Measurements from ENCODE around the gene WAS. TPM values are rescaled to one million over a fixed set of nuclear protein-coding genes. Genes with fewer than 3 reads are reported as not detected.
"Not testable (repeated sequence)": the region's sequence is repeated elsewhere in the genome, so short reads cannot be mapped to it uniquely, and the experiment has no call there.

The WAS gene
- total RNA-seq, 2 donors from 2014 or later: 8.5 to 9.1 TPM

GRCh38 chrX:48685416-48685815 is 1.8 kb downstream of the WAS start:
- Histone ChIP-seq H3K9me3 (no peaks in the 10 kb centered on the region), H3K4me3 (no peak overlapping the region), H3K27ac (no peak overlapping the region), H3K36me3 (no peaks in the 10 kb centered on the region), H3K4me1 (ENCODE audit: control insufficient read depth in 1 of 2, low read depth in 2 of 2) (no peaks in the 10 kb centered on the region), H3K27me3 (replicated peaks; ENCODE audit: insufficient read depth) (no peaks in the 10 kb centered on the region)
- no peak for TF ChIP-seq CTCF (IDR thresholded peaks at IDR 0.05)
- DNase-seq (ENCODE audit: low spot score) (no peak), ATAC-seq (ENCODE audit: insufficient number of reproducible peaks, low FRiP score, low read depth) (no peak)

- H3K27ac ChIP-seq: no peak overlapping the region
- DNase-seq (ENCODE audit: low spot score): no peak
- no peaks in the 10 kb centered on the region for H3K4me1 ChIP-seq (ENCODE audit: control insufficient read depth in 1 of 2, low read depth in 2 of 2)
- H3K4me3 ChIP-seq: no peak overlapping the region
- no peak for ATAC-seq (ENCODE audit: insufficient number of reproducible peaks, low FRiP score, low read depth)
- no peaks in the 10 kb centered on the region for H3K27me3 ChIP-seq (replicated peaks; ENCODE audit: insufficient read depth)
- TF ChIP-seq CTCF (IDR thresholded peaks at IDR 0.05): no peak
- no peaks in the 10 kb centered on the region for H3K9me3 ChIP-seq
- no peaks in the 10 kb centered on the region for H3K36me3 ChIP-seq
Measured at GRCh38 chrX:48688531-48689150, 5.0 kb downstream of the WAS start.

- no peak for TF ChIP-seq CTCF (IDR thresholded peaks at IDR 0.05)
- no peaks in the 10 kb centered on the region for H3K27me3 ChIP-seq (replicated peaks; ENCODE audit: insufficient read depth)
- H3K4me1 ChIP-seq (ENCODE audit: control insufficient read depth in 1 of 2, low read depth in 2 of 2): no peaks in the 10 kb centered on the region
- no peaks in the 10 kb centered on the region for H3K36me3 ChIP-seq
- no peak for ATAC-seq (ENCODE audit: insufficient number of reproducible peaks, low FRiP score, low read depth)
- H3K9me3 ChIP-seq: no peaks in the 10 kb centered on the region
- no peak overlapping the region for H3K27ac ChIP-seq
- no peak for DNase-seq (ENCODE audit: low spot score)
- H3K4me3 ChIP-seq: no peak overlapping the region
Measured at GRCh38 chrX:48689208-48689920, 5.8 kb downstream of the WAS start.

GRCh38 chrX:48691746-48692145 is 8.1 kb downstream of the WAS start:
- not testable (repeated sequence) for H3K4me1 ChIP-seq (ENCODE audit: control insufficient read depth in 1 of 2, low read depth in 2 of 2); H3K4me3 ChIP-seq; H3K9me3 ChIP-seq; H3K27me3 ChIP-seq (replicated peaks; ENCODE audit: insufficient read depth); H3K27ac ChIP-seq; DNase-seq (ENCODE audit: low spot score); H3K36me3 ChIP-seq; ATAC-seq (ENCODE audit: insufficient number of reproducible peaks, low FRiP score, low read depth)

- no peaks in the 10 kb centered on the region for H3K27me3 ChIP-seq (replicated peaks; ENCODE audit: insufficient read depth)
- no peaks in the 10 kb centered on the region for H3K36me3 ChIP-seq
- peak overlapping the region in 1 of 2 donors; percentile 88 for H3K27ac ChIP-seq
- H3K9me3 ChIP-seq: no peaks in the 10 kb centered on the region
- ATAC-seq (ENCODE audit: insufficient number of reproducible peaks, low FRiP score, low read depth): no peak
- TF ChIP-seq CTCF (IDR thresholded peaks at IDR 0.05): no peak
- no peak overlapping the region for H3K4me3 ChIP-seq
- H3K4me1 ChIP-seq (ENCODE audit: control insufficient read depth in 1 of 2, low read depth in 2 of 2): peaks cover 0 to 14% of the 10 kb centered on the region in 2 donors
- DNase-seq (ENCODE audit: low spot score): no peak
Measured at GRCh38 chrX:48694776-48695533, 11.4 kb downstream of the WAS start.
